ES-I3 (cell line): ENCODE measurements around the gene ASTN2.

Experiments used
- H3K36me3 ChIP-seq: 2 replicates; pipeline ENCODE4 v1.6.1; 2013; ENCODE audit warnings: mild to moderate bottlenecking, low read length, control low read depth, moderate library complexity; ENCODE audit not compliant: insufficient read depth
- H3K4me1 ChIP-seq: 2 replicates; pipeline ENCODE4 v1.6.1; 2013; ENCODE audit warnings: mild to moderate bottlenecking, control low read depth, low read length; ENCODE audit not compliant: insufficient read depth
- H3K9ac ChIP-seq: 2 replicates; pipeline ENCODE4 v1.6.1; 2013; ENCODE audit warnings: low read depth, mild to moderate bottlenecking, low read length, moderate library complexity
- H3K9me3 ChIP-seq: 2 replicates; pipeline ENCODE4 v1.6.1; 2013; ENCODE audit warnings: mild to moderate bottlenecking, low read length, moderate library complexity; ENCODE audit not compliant: control insufficient read depth, insufficient read depth

The ASTN2 gene

DNA sequence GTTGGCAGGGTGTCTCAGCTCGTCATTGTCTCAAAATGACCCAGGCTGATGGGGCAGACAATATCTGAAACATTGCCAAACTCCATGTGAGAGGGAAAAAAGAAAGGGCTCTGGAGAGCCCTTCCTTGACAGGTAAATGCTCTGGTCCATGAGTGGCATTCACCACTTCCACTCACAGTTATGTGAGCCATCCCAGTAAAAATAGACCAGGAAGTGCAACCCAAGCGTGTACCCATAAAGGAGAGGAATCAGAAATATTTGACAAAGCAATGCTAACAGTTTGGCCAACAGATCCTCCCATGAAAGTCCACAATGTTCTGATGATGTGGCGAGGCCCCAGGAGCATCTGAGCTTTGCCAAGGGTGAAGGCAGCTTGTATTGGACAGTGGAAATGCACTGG, 49.4 kb downstream of the ASTN2 start:
- Histone ChIP-seq H3K9me3 (no peaks in the 10 kb centered on the region), H3K4me1 (peaks cover 5% of the 10 kb centered on the region; the same call in 1 of the 2 replicates), H3K9ac (no peak overlapping the region), H3K36me3 (no peaks in the 10 kb centered on the region)

DNA sequence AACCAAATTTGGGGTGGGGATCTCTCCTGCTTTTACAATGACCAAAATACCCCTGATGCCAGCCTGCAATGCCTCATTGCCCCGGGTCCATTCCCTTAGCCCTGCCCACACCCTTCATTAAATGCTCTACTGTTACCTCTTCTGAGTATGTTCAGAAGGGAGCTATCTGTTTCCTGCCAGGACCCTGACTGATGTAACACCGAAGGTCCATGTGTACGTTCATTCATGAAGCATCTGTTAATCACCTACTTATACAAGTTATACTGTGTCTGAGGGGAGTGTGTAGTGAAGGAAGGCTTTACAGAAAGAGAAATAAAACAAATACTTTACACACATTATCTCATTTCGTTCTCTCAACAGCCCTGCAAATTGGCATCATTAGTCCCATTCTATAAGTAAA, 51.9 kb downstream of the ASTN2 start:
- Histone ChIP-seq H3K4me1 (no peaks in the 10 kb centered on the region), H3K36me3 (no peaks in the 10 kb centered on the region), H3K9me3 (no peaks in the 10 kb centered on the region), H3K9ac (no peak overlapping the region)

DNA sequence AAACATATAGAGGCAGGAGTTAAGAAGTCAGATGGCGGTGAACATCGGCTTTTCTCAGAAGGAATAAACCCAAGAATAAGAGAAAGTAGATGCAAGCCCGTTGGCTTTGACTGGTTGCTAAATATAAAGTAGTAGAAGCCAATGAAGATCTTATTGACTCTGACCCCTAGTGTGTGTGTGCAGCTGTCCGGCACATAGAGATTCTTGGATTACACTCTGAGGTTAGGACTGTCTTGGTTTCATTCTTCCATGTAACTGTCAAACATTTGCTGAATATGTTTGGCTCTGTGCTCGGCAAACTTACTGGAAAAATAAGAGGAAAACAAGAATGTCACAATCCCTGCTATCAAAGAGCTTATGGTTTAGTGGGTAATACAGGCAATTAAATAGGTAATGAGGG, 54.9 kb downstream of the ASTN2 start:
- Histone ChIP-seq H3K4me1 (no peaks in the 10 kb centered on the region), H3K9ac (no peak overlapping the region), H3K9me3 (no peaks in the 10 kb centered on the region), H3K36me3 (no peaks in the 10 kb centered on the region)

DNA sequence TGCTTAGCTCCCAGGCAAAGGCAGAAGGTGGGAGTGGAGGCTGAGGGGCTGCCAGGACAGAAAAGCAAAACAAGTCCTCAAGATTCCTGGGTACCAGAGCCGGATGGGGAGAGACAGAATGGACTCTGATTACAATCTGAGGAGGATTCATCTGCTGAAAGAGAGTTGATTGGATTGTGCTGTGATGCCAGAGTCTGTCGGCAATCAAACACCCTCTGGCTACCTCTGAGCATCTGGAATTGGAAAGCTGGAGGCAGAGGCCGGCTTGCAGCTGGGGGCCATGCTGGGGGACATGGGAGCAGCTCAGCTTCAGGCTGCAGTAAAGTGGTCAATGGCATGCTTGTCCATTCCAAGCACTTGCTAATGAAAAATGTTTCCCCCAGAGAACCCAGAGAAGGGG, 59.3 kb downstream of the ASTN2 start:
- Histone ChIP-seq H3K36me3 (no peaks in the 10 kb centered on the region), H3K9me3 (no peaks in the 10 kb centered on the region), H3K9ac (no peak overlapping the region), H3K4me1 (no peaks in the 10 kb centered on the region)

DNA sequence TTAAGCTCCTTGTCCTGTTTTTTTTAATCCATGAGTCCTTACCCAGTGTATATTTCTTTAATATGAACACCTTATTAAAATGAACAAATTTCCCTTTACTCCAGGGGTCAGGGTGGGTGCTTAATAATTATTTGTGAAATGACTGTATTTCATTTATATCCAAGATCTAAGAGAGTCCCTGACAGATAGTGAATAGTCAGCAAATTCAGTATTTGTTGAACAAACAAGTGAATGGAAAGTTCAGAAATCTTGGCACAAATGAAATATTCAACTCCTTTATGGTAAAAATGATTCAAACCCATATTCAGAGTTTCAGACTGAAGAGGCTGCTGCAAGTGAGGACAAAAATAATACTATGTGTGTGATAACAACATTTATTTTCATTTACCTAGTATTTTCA, 59.9 kb downstream of the ASTN2 start:
- no peaks in the 10 kb centered on the region for H3K4me1 ChIP-seq
- no peaks in the 10 kb centered on the region for H3K9me3 ChIP-seq
- H3K9ac ChIP-seq = no peak overlapping the region
- H3K36me3 ChIP-seq = no peaks in the 10 kb centered on the region

DNA sequence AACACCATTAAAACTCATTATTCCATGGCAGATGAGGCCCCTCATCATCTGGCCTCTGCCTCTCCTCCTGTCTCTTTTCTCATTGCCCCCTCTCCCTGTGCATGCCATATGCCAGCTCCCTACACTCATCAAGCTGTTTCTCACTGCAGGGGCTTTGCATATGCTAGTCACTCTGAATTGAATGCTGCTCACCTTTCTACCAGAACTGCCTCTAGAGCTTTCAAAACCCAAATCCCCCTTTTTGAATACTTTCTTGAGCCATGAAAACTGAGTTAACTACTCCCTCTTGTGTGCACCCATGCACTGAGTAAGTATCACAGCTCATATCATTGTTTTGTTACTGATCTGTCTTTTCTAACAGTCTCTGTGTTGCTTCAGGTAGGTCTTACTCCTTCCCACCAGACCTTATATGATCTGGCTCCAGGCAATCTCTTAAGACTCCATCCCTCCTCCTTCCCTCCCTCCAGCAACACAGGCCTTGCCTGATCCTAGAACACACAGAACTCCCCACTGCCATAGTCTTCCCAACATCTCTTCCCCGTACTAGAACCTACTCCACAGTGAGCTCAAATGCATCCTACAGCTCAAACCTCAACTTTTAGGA, 60.5 kb downstream of the ASTN2 start:
- no peaks in the 10 kb centered on the region for H3K36me3 ChIP-seq
- H3K9me3 ChIP-seq = no peaks in the 10 kb centered on the region
- H3K9ac ChIP-seq = no peak overlapping the region
- no peaks in the 10 kb centered on the region for H3K4me1 ChIP-seq

DNA sequence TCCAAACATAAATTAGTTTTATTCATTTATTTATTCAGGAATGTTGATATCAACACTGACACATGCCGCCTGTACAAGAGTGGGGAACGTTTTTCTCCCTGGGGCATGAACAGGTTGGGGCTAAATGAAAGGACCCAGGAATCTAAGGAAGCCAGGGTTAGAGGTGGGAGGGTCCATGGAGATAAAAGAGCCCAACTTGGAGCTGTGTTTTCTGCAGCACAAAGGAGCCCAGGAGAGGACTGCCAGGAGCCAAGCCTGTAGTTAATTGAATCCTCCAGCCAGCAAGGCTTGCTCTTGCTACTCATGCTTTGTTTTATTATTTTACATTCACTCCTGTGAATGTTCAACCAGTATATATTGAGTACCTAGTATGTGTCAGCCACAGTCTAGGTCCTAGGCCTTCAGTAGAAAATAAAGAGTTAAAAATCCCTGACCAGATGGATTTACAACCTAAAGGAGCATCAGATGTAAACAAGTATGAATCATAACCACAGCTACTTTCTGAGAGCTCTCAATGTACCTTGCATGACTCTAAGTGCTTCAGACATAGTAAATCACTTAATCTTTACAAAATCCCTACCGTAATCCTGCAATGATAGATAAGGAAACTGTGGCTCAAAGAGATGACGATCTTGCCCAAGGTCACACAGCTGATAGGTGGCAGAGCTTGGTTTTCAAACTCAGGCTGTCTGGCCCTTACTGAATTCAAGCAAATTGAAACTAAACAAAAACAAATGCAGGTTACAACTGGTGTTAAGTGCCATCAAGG, 69.8 kb downstream of the ASTN2 start:
- H3K36me3 ChIP-seq = no peaks in the 10 kb centered on the region
- no peak overlapping the region for H3K9ac ChIP-seq
- no peaks in the 10 kb centered on the region for H3K4me1 ChIP-seq
- H3K9me3 ChIP-seq = no peaks in the 10 kb centered on the region; the same call in 1 of the 2 replicates

DNA sequence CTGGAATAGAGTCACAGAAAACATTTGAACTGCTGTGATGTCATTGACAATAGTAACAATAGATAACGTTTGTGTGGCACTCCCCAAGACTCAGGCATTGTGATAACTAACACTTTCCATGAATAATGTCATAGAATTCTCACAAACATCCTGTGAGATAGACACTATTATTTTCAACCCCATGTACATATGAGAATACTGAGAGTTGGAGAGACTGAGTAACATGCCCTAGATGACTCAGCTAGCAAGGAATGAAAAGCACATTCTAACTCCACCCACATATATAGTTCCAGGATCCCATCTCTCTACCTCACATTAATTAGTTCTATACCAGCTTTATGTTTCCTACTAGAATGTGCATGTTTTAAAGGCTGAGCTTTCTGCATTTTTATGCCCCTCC, 71.4 kb downstream of the ASTN2 start:
- H3K36me3 ChIP-seq = no peaks in the 10 kb centered on the region
- H3K9me3 ChIP-seq = no peaks in the 10 kb centered on the region; the same call in 1 of the 2 replicates
- no peaks in the 10 kb centered on the region for H3K4me1 ChIP-seq
- H3K9ac ChIP-seq = no peak overlapping the region

DNA sequence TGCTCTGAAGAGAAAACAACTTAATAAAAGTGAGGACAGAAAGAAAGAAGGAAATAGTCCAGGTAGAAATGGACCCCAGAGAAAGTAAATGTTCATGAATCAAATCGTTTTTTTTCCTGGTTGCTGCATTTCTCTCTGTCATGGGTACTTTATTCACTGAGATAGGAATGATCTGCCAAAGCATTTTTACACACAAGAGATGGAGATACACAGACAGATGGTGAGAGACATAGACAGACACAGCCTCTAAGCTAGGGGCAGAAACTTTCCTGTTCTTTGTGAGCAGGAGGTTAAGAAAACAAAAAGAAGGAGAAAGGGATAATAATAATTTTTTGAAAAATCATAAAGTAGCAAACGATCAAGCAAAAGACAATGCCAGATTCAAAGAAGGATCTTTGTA, 73.7 kb downstream of the ASTN2 start:
- Histone ChIP-seq H3K4me1 (no peaks in the 10 kb centered on the region), H3K9ac (no peak overlapping the region)

DNA sequence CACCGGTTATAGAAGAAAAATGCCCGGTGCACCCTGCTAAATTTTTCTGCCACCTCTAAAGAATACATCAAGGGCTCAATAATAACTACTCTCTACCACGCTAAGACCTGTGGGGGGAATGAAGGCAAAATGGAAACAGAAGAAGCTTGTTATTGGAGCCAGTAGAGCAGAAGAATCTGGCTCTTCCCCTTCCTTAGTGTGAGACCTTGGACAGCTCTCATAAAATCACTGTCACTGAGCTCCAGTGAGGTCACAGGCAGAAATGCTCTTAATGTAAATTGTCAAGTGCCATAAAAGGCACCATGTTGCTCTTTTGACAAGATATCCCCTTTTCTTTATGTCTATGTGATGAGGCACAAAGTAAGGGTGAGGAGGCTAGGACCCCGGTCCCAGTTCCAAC, 74.4 kb downstream of the ASTN2 start:
- H3K36me3 ChIP-seq = no peaks in the 10 kb centered on the region
- no peaks in the 10 kb centered on the region; the same call in 1 of the 2 replicates for H3K9me3 ChIP-seq
- no peak overlapping the region for H3K9ac ChIP-seq
- H3K4me1 ChIP-seq = no peaks in the 10 kb centered on the region

More for the DNA sequence above, 73.7 kb downstream of the ASTN2 start:
- Histone ChIP-seq H3K9me3 (no peaks in the 10 kb centered on the region; the same call in 1 of the 2 replicates), H3K36me3 (no peaks in the 10 kb centered on the region)

DNA sequence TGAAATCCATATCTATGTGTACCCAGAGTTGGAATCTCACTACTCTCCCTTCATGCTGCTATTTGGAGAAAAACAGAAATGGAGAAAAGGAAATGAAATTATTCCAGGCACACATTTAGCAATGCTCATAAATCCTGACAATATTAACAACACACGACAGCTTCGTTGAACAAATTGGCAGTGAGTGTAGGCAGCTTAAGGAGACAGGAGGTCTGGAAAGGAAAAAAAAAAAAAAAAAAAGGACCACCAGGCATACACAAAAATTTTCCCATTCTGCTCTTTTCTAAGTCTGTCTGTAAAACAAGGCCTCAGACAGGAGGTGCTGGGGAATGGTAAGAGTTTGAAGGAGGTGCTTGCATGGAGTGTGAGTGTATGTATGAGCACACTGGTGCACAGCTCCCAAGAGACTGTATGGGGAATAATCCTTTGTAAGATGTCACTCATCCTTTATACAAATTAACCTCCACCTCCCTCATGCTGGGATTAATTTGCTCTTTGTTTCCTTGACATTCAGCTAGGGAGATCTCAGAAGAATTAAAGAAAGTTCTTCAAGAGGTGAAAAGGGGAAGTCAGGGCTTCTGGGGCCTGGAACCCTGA, 78.9 kb downstream of the ASTN2 start:
- Histone ChIP-seq H3K9me3 (no peaks in the 10 kb centered on the region), H3K36me3 (no peaks in the 10 kb centered on the region), H3K9ac (no peak overlapping the region), H3K4me1 (no peaks in the 10 kb centered on the region)

DNA sequence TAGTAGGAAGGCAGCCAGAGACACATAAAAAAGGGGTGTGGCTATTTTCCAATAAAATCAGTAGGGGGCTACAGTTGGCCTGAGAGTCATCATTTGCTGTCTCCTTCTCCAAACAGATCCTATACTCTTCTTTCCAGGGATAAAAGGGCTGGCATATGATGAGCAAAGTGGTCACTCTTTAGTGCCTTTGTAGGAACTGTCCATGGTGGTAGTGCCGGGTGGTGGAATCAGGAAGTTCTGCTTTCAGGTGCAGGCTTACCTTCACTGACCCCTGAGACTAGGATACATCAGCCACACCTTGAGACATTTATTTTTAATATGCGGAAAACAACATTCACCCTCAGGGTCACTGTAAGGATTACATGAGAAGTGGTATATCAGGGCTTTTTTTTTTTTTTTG, 80.8 kb downstream of the ASTN2 start:
- Histone ChIP-seq H3K9ac (no peak overlapping the region), H3K36me3 (no peaks in the 10 kb centered on the region)

DNA sequence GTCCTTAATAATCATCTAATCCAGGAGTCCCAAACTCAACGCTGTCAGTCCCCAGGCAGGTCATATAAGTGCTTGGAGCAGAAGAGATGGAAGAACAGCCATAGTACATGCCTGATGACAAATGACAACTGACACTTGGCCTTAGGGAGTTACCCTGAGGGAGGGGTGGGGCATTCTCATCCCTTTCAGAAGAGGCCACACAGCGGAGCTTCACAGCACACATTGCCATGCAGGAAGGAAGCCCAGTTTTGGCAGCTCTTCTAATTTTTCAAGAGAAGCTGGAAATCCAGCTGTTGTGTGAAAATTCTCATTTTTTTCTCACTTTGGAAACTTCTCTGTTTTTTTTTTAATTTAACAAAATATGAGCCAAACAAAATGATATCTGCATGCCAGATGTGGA, 89.0 kb downstream of the ASTN2 start:
- H3K9ac ChIP-seq = no peak overlapping the region
- H3K36me3 ChIP-seq = no peaks in the 10 kb centered on the region
- no peaks in the 10 kb centered on the region for H3K9me3 ChIP-seq
- no peaks in the 10 kb centered on the region for H3K4me1 ChIP-seq

More for the DNA sequence above, 80.8 kb downstream of the ASTN2 start:
- Histone ChIP-seq H3K4me1 (no peaks in the 10 kb centered on the region), H3K9me3 (no peaks in the 10 kb centered on the region)

DNA sequence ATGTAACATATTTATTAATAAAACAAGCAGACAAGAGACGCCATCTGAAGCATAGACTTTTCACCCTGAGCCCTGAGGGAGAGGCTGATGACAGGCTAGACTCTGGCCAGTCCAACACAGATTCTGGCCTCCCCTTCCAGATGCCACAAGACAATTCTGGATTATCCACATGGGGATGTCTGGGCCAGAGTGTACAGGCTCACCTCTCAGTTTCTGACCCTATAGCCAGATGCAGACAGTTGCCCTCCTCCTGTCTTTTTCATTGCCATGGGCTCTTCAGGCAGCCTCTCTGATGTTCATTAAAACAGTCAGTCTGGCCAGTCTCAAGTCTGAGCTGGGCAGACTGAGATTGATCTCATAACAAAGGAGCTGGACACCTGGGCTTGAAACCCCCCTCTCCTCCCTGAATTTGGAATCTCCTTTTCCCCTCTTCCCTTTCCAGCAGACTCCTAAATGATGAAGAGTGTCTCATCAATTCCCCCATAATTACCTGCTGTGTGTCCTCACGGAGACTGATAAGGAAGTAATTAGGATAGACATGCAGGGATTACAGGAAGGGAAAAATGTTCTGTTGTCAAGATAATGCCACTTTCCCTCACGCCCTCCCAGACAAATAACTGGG, 89.6 kb downstream of the ASTN2 start:
- Histone ChIP-seq H3K36me3 (no peaks in the 10 kb centered on the region), H3K4me1 (no peaks in the 10 kb centered on the region), H3K9me3 (no peaks in the 10 kb centered on the region), H3K9ac (no peak overlapping the region)
